Activated naive CD8-positive, alpha-beta T cell treated with anti-CD3 and anti-CD28 coated beads, Interleukin-2, amount 50 U/mL, for 24 hours (primary cell): ENCODE measurements around the gene GCNT3.
"Not testable (repeated sequence)": the region's sequence is repeated elsewhere in the genome, so short reads cannot be mapped to it uniquely, and the experiment has no call there.

Experiments
- ATAC-seq: fragments of 150-1000 bp; cut with Tn5 transposase; one replicate; pipeline ENCODE4 v1.10.0; 2021
- DNase-seq: peaks from one replicate; pipeline ENCODE4 v3.0.0; 2021
- H3K27ac Mint-ChIP-seq: one replicate; pipeline ENCODE4 v1.8.0; 2021; ENCODE audit warnings: mild to moderate bottlenecking, mixed read lengths
- H3K27me3 Mint-ChIP-seq: one replicate; pipeline ENCODE4 v1.8.0; 2021; ENCODE audit warnings: mixed read lengths
- H3K36me3 Mint-ChIP-seq: one replicate; pipeline ENCODE4 v1.8.0; 2021; ENCODE audit warnings: low read depth, mixed read lengths
- H3K4me1 Mint-ChIP-seq: one replicate; pipeline ENCODE4 v1.8.0; 2021; ENCODE audit warnings: mixed read lengths
- H3K4me3 Mint-ChIP-seq: one replicate; pipeline ENCODE4 v1.8.0; 2021; ENCODE audit warnings: mild to moderate bottlenecking, moderate library complexity, mixed read lengths
- H3K9me3 Mint-ChIP-seq: one replicate; pipeline ENCODE4 v1.8.0; 2021; ENCODE audit warnings: mixed read lengths

Gene GCNT3

GRCh38 chr15:59595434-59595915, 16.1 kb upstream of the GCNT3 start:
- no peak overlapping the region for H3K4me3 Mint-ChIP-seq
- DNase-seq (no peak), ATAC-seq (no peak)
- H3K27me3 Mint-ChIP-seq: peaks cover 13% of the 10 kb centered on the region
- H3K4me1 Mint-ChIP-seq: peaks cover 8% of the 10 kb centered on the region
- H3K9me3 Mint-ChIP-seq: peaks cover 4% of the 10 kb centered on the region
- no peak overlapping the region for H3K27ac Mint-ChIP-seq
- peaks cover 3% of the 10 kb centered on the region for H3K36me3 Mint-ChIP-seq

- no peak for DNase-seq
- Mint-ChIP-seq H3K4me3 (no peak overlapping the region), H3K27me3 (peaks cover 14% of the 10 kb centered on the region), H3K36me3 (peaks cover 3% of the 10 kb centered on the region), H3K4me1 (peaks cover under 1% of the 10 kb centered on the region), H3K9me3 (peaks cover 11% of the 10 kb centered on the region), H3K27ac (no peak overlapping the region)
- ATAC-seq: no peak
Observed at GRCh38 chr15:59596640-59597039, 14.9 kb upstream of the GCNT3 start.

- Mint-ChIP-seq H3K27ac (no peak overlapping the region), H3K36me3 (peaks cover 3% of the 10 kb centered on the region), H3K4me1 (no peaks in the 10 kb centered on the region), H3K4me3 (no peak overlapping the region), H3K27me3 (peaks cover 15% of the 10 kb centered on the region), H3K9me3 (peaks cover 17% of the 10 kb centered on the region)
- ATAC-seq: no peak
- no peak for DNase-seq
Observed at GRCh38 chr15:59598461-59598860, 13.1 kb upstream of the GCNT3 start.

- DNase-seq (no peak), ATAC-seq (no peak)
- Mint-ChIP-seq H3K27me3 (peaks cover 8% of the 10 kb centered on the region), H3K4me3 (no peak overlapping the region), H3K9me3 (peaks cover 20% of the 10 kb centered on the region), H3K36me3 (no peaks in the 10 kb centered on the region), H3K27ac (no peak overlapping the region), H3K4me1 (no peaks in the 10 kb centered on the region)
Observed at GRCh38 chr15:59605994-59606393, 5.6 kb upstream of the GCNT3 start.

- no peaks in the 10 kb centered on the region for H3K36me3 Mint-ChIP-seq
- ATAC-seq: no peak
- H3K4me1 Mint-ChIP-seq: peaks cover 3% of the 10 kb centered on the region
- no peak overlapping the region for H3K27ac Mint-ChIP-seq
- no peak for DNase-seq
- H3K9me3 Mint-ChIP-seq: peaks cover 6% of the 10 kb centered on the region
- H3K4me3 Mint-ChIP-seq: no peak overlapping the region
- peaks cover 8% of the 10 kb centered on the region for H3K27me3 Mint-ChIP-seq
Observed at GRCh38 chr15:59609730-59610712, 1.6 kb upstream of the GCNT3 start.

GRCh38 chr15:59614153-59614552, 2.6 kb downstream of the GCNT3 start:
- H3K27ac Mint-ChIP-seq: no peak overlapping the region
- H3K4me3 Mint-ChIP-seq: no peak overlapping the region
- H3K36me3 Mint-ChIP-seq: no peaks in the 10 kb centered on the region
- peaks cover 6% of the 10 kb centered on the region for H3K4me1 Mint-ChIP-seq
- no peak for ATAC-seq
- DNase-seq: no peak
- H3K9me3 Mint-ChIP-seq: peaks cover 9% of the 10 kb centered on the region
- H3K27me3 Mint-ChIP-seq: peaks cover 16% of the 10 kb centered on the region

- H3K27me3 Mint-ChIP-seq: peaks cover 20% of the 10 kb centered on the region
- peaks cover 9% of the 10 kb centered on the region for H3K9me3 Mint-ChIP-seq
- ATAC-seq (no peak), DNase-seq (no peak)
- H3K27ac Mint-ChIP-seq: no peak overlapping the region
- H3K4me1 Mint-ChIP-seq: peaks cover 6% of the 10 kb centered on the region
- H3K36me3 Mint-ChIP-seq: no peaks in the 10 kb centered on the region
- H3K4me3 Mint-ChIP-seq: no peak overlapping the region
Observed at GRCh38 chr15:59615661-59616060, 4.1 kb downstream of the GCNT3 start.

- Mint-ChIP-seq H3K4me3 (no peak overlapping the region), H3K27ac (no peak overlapping the region), H3K36me3 (no peaks in the 10 kb centered on the region), H3K27me3 (peaks cover 20% of the 10 kb centered on the region), H3K4me1 (peaks cover 6% of the 10 kb centered on the region), H3K9me3 (peaks cover 9% of the 10 kb centered on the region)
- ATAC-seq (no peak), DNase-seq (no peak)
Observed at GRCh38 chr15:59616379-59616778, 4.8 kb downstream of the GCNT3 start.

GRCh38 chr15:59618406-59618805, 6.8 kb downstream of the GCNT3 start:
- Mint-ChIP-seq H3K27me3 (peaks cover 14% of the 10 kb centered on the region), H3K4me1 (peaks cover 6% of the 10 kb centered on the region), H3K36me3 (no peaks in the 10 kb centered on the region), H3K9me3 (peaks cover 9% of the 10 kb centered on the region), H3K27ac (no peak overlapping the region), H3K4me3 (no peak overlapping the region)
- ATAC-seq (no peak), DNase-seq (no peak)

GRCh38 chr15:59622289-59622688, 10.7 kb downstream of the GCNT3 start:
- peak; percentile 99 for ATAC-seq
- H3K27ac Mint-ChIP-seq: no peak overlapping the region
- H3K4me3 Mint-ChIP-seq: no peak overlapping the region
- H3K27me3 Mint-ChIP-seq: peaks cover 10% of the 10 kb centered on the region
- H3K36me3 Mint-ChIP-seq: no peaks in the 10 kb centered on the region
- H3K4me1 Mint-ChIP-seq: no peaks in the 10 kb centered on the region
- H3K9me3 Mint-ChIP-seq: no peaks in the 10 kb centered on the region
- peak; percentile 59 for DNase-seq

- no peak for DNase-seq
- no peak overlapping the region for H3K27ac Mint-ChIP-seq
Observed at GRCh38 chr15:59632714-59633113, 21.1 kb downstream of the GCNT3 start.

GRCh38 chr15:59636184-59636583, 24.6 kb downstream of the GCNT3 start:
- Mint-ChIP-seq H3K36me3 (peaks cover 39% of the 10 kb centered on the region), H3K4me3 (no peak overlapping the region), H3K4me1 (peaks cover 7% of the 10 kb centered on the region), H3K27ac (no peak overlapping the region), H3K9me3 (no peaks in the 10 kb centered on the region), H3K27me3 (no peaks in the 10 kb centered on the region)
- ATAC-seq (no peak), DNase-seq (no peak)

More at GRCh38 chr15:59632714-59633113, 21.1 kb downstream of the GCNT3 start:
- ATAC-seq: no peak
- Mint-ChIP-seq H3K36me3 (peaks cover 21% of the 10 kb centered on the region), H3K4me3 (no peak overlapping the region), H3K27me3 (no peaks in the 10 kb centered on the region), H3K4me1 (no peaks in the 10 kb centered on the region), H3K9me3 (no peaks in the 10 kb centered on the region)

GRCh38 chr15:59637507-59637906, 25.9 kb downstream of the GCNT3 start:
- H3K27ac Mint-ChIP-seq, H3K27me3 Mint-ChIP-seq, ATAC-seq, H3K4me3 Mint-ChIP-seq, H3K4me1 Mint-ChIP-seq, H3K9me3 Mint-ChIP-seq, DNase-seq: not testable (repeated sequence)
- peaks cover 49% of the 10 kb centered on the region for H3K36me3 Mint-ChIP-seq

- Mint-ChIP-seq H3K4me3 (no peak overlapping the region), H3K27ac (no peak overlapping the region), H3K9me3 (no peaks in the 10 kb centered on the region), H3K4me1 (peaks cover 14% of the 10 kb centered on the region), H3K36me3 (peaks cover 46% of the 10 kb centered on the region), H3K27me3 (no peaks in the 10 kb centered on the region)
- no peak for ATAC-seq
- no peak for DNase-seq
Observed at GRCh38 chr15:59642351-59642750, 30.8 kb downstream of the GCNT3 start.

GRCh38 chr15:59644756-59645155, 33.2 kb downstream of the GCNT3 start:
- Mint-ChIP-seq H3K9me3 (no peaks in the 10 kb centered on the region), H3K36me3 (peaks cover 36% of the 10 kb centered on the region), H3K4me3 (no peak overlapping the region), H3K27ac (no peak overlapping the region), H3K27me3 (no peaks in the 10 kb centered on the region), H3K4me1 (peaks cover 7% of the 10 kb centered on the region)
- DNase-seq (no peak), ATAC-seq (no peak)
